Breast epithelium (tissue), 4 donors: ENCODE results near the gene PIP5K1B. TPM values are rescaled to one million over a fixed set of nuclear protein-coding genes. Genes with fewer than 3 reads are reported as not detected.

Experiments
- DNase-seq, 2 donors: peaks; one replicate each; pipeline ENCODE4 v3.0.0-alpha.2; 2019; ENCODE audit warnings: low spot score in 2 of 2
- H3K27ac ChIP-seq, 2 donors: fragments of 200-600 bp; sonication (generic) in 1 of 2; one replicate each; pipeline ENCODE4 v1.5.1; 2016 to 2019; ENCODE audit warnings: mild to moderate bottlenecking in 1 of 2
- H3K27me3 ChIP-seq, 2 donors: fragments of 200-600 bp; sonication (generic) in 1 of 2; one replicate each; pipeline versions ENCODE4 v1.5.1 to v1.6.0; 2017 to 2019; ENCODE audit warnings: control low read depth in 1 of 2, mild to moderate bottlenecking in 1 of 2
- H3K36me3 ChIP-seq: fragments of 200-600 bp; one replicate; pipeline ENCODE4 v1.5.1; 2019
- H3K4me1 ChIP-seq, 2 donors: fragments of 200-600 bp; sonication (generic); one replicate each; pipeline ENCODE4 v1.5.1; 2016 to 2019; ENCODE audit warnings: control low read depth in 1 of 2
- H3K4me3 ChIP-seq, 3 donors: fragments of 200-600 bp; sonication (generic); 1 replicate in 2 of 3; 2 replicates in 1 of 3; pipeline ENCODE4 v1.5.1; 2016 to 2019; ENCODE audit warnings: mild to moderate bottlenecking in 3 of 3, moderate library complexity in 2 of 3
- H3K9me3 ChIP-seq, 2 donors: fragments of 200-600 bp; sonication (generic) in 1 of 2; one replicate each; pipeline ENCODE4 v1.5.1; 2016 to 2019; ENCODE audit warnings: control low read depth in 1 of 2
- CTCF ChIP-seq, 3 donors: fragments of 450-650 bp; IDR thresholded peaks; one replicate each; pipeline ENCODE4 v1.5.1; 2016 to 2017; ENCODE audit warnings: antibody characterized with exemption in 3 of 3, mild to moderate bottlenecking in 3 of 3, moderate library complexity in 3 of 3
- POLR2A ChIP-seq: fragments of 450-650 bp; IDR thresholded peaks from one replicate; pipeline ENCODE4 v1.6.1; 2016; ENCODE audit warnings: antibody characterized with exemption, mild to moderate bottlenecking, moderate library complexity
- POLR2AphosphoS5 ChIP-seq, 3 donors: sonication (generic); formaldehyde crosslinking; IDR thresholded peaks; one replicate each; pipeline ENCODE4 v1.6.1; 2017; ENCODE audit warnings: antibody characterized with exemption in 3 of 3
- intact Hi-C: fragments of 100-400 bp; cut with DNase I; formaldehyde crosslinking; loops from one replicate; pipeline ENCODE4 v1.15.1; 2023; ENCODE audit warnings: low total_unique reads
- total RNA-seq, 3 donors: library from RNA; depleted of rRNA; stranded (reverse); fragments of >200 nt; gene quantifications; one replicate each; pipeline ENCODE4 v1.1.0, GENCODE V29; 2016

The PIP5K1B gene
- total RNA-seq, 3 donors from 2014 or later, result 0.80 to 11.1 (median 9.8) TPM

GRCh38 chr9:68672625-68673024 lies 32.4 kb upstream of the PIP5K1B start:
- TF ChIP-seq POLR2A (no peak), POLR2AphosphoS5 (IDR thresholded peaks at IDR 0.05) (no peak), CTCF (IDR thresholded peaks at IDR 0.05) (no peak)
- Histone ChIP-seq H3K9me3 (no peaks in the 10 kb centered on the region), H3K4me1 (no peaks in the 10 kb centered on the region), H3K36me3 (no peaks in the 10 kb centered on the region), H3K27ac (no peak overlapping the region), H3K4me3 (no peak overlapping the region), H3K27me3 (no peaks in the 10 kb centered on the region)
- DNase-seq, result no peak
- intact Hi-C loops, result no loop called here

GRCh38 chr9:68678430-68678829 lies 26.6 kb upstream of the PIP5K1B start:
- intact Hi-C loops, result no loop called here

GRCh38 chr9:68683433-68683832 lies 21.6 kb upstream of the PIP5K1B start:
- Histone ChIP-seq H3K9me3 (no peaks in the 10 kb centered on the region), H3K27ac (no peak overlapping the region), H3K36me3 (no peaks in the 10 kb centered on the region), H3K4me3 (no peak overlapping the region), H3K4me1 (no peaks in the 10 kb centered on the region), H3K27me3 (no peaks in the 10 kb centered on the region)
- TF ChIP-seq CTCF (IDR thresholded peaks at IDR 0.05), result no peak
- TF ChIP-seq POLR2AphosphoS5 (IDR thresholded peaks at IDR 0.05), result no peak
- TF ChIP-seq POLR2A, result no peak
- no peak for DNase-seq
- intact Hi-C loops, result no loop called here

More at GRCh38 chr9:68678430-68678829, 26.6 kb upstream of the PIP5K1B start:
- Histone ChIP-seq H3K9me3 (no peaks in the 10 kb centered on the region), H3K27me3 (no peaks in the 10 kb centered on the region), H3K36me3 (no peaks in the 10 kb centered on the region), H3K27ac (no peak overlapping the region), H3K4me1 (no peaks in the 10 kb centered on the region), H3K4me3 (no peak overlapping the region)
- no peak for DNase-seq
- TF ChIP-seq POLR2AphosphoS5 (IDR thresholded peaks at IDR 0.05) (no peak), CTCF (IDR thresholded peaks at IDR 0.05) (no peak), POLR2A (no peak)

- no peaks in the 10 kb centered on the region for H3K9me3 ChIP-seq
- H3K4me3 ChIP-seq, result no peak overlapping the region
- no peaks in the 10 kb centered on the region for H3K36me3 ChIP-seq
- DNase-seq, result no peak
- H3K27me3 ChIP-seq, result no peaks in the 10 kb centered on the region
- intact Hi-C loops, result no loop called here
- TF ChIP-seq POLR2A (no peak), POLR2AphosphoS5 (IDR thresholded peaks at IDR 0.05) (no peak), CTCF (IDR thresholded peaks at IDR 0.05) (no peak)
- H3K4me1 ChIP-seq, result no peaks in the 10 kb centered on the region
- no peak overlapping the region for H3K27ac ChIP-seq
Measured at GRCh38 chr9:68685213-68685612, 19.8 kb upstream of the PIP5K1B start.

- Histone ChIP-seq H3K4me3 (no peak overlapping the region), H3K27ac (no peak overlapping the region), H3K27me3 (no peaks in the 10 kb centered on the region), H3K9me3 (no peaks in the 10 kb centered on the region), H3K4me1 (no peaks in the 10 kb centered on the region), H3K36me3 (no peaks in the 10 kb centered on the region)
- intact Hi-C loops, result no loop called here
- no peak for DNase-seq
- TF ChIP-seq POLR2A (no peak), CTCF (IDR thresholded peaks at IDR 0.05) (no peak), POLR2AphosphoS5 (IDR thresholded peaks at IDR 0.05) (no peak)
Measured at GRCh38 chr9:68685770-68686169, 19.3 kb upstream of the PIP5K1B start.
